MM.1S (cell line): ENCODE data around the gene EIF3F.

ENCODE experiments used
- DNase-seq: peaks from one replicate; pipeline ENCODE4 v3.0.0-alpha.2; 2015
- H2AFZ ChIP-seq: fragments of 300-600 bp; sonication (generic); 2 replicates; pipeline ENCODE4 v1.6.0; 2016; ENCODE audit warnings: antibody characterized with exemption, low read length
- H3F3A ChIP-seq: fragments of 300-600 bp; sonication (generic); 2 replicates; pipeline ENCODE4 v1.6.1; 2016; ENCODE audit warnings: mild to moderate bottlenecking, antibody characterized with exemption, low read length, moderate library complexity, mixed read lengths; ENCODE audit not compliant: insufficient read depth
- H3K27ac ChIP-seq: fragments of 300-600 bp; sonication (generic); 2 replicates; pipeline ENCODE4 v1.5.1; 2016; ENCODE audit warnings: mild to moderate bottlenecking, low read length
- H3K27me3 ChIP-seq: fragments of 300-600 bp; sonication (generic); replicated peaks from 2 replicates; pipeline ENCODE4 v1.6.0; 2016; ENCODE audit warnings: low read length; ENCODE audit not compliant: insufficient read depth
- H3K36me3 ChIP-seq: fragments of 300-600 bp; sonication (generic); replicated peaks from 2 replicates; pipeline ENCODE4 v1.6.1; 2016; ENCODE audit warnings: mild to moderate bottlenecking, low read length, mixed read lengths; ENCODE audit not compliant: insufficient read depth
- H3K4me1 ChIP-seq: fragments of 300-600 bp; sonication (generic); 2 replicates; pipeline ENCODE4 v1.6.1; 2016; ENCODE audit warnings: low read length, mixed read lengths
- H3K4me2 ChIP-seq: fragments of 300-600 bp; sonication (generic); 2 replicates; pipeline ENCODE4 v1.6.0; 2016; ENCODE audit warnings: low read depth, low read length
- H3K4me3 ChIP-seq: fragments of 300-600 bp; sonication (generic); 2 replicates; pipeline ENCODE4 v1.5.1; 2016; ENCODE audit warnings: low read length, mixed read lengths
- H3K79me2 ChIP-seq: fragments of 300-600 bp; sonication (generic); 2 replicates; pipeline ENCODE4 v1.6.1; 2016; ENCODE audit warnings: mixed run types, low read length, mixed read lengths
- H3K9ac ChIP-seq: fragments of 300-600 bp; sonication (generic); 2 replicates; pipeline ENCODE4 v1.6.1; 2016; ENCODE audit warnings: low read length, mixed read lengths
- H3K9me2 ChIP-seq: fragments of 300-600 bp; sonication (generic); replicated peaks from 2 replicates; pipeline ENCODE4 v1.6.1; 2016; ENCODE audit warnings: mild to moderate bottlenecking, low read length, mixed read lengths; ENCODE audit not compliant: insufficient read depth
- H3K9me3 ChIP-seq: fragments of 300-600 bp; sonication (generic); replicated peaks from 2 replicates; pipeline ENCODE4 v1.6.1; 2016; ENCODE audit warnings: mild to moderate bottlenecking, low read length, mixed read lengths; ENCODE audit not compliant: insufficient read depth
- H4K20me1 ChIP-seq: fragments of 300-600 bp; sonication (generic); 2 replicates; pipeline ENCODE4 v1.6.1; 2016; ENCODE audit warnings: mild to moderate bottlenecking, low read length, moderate library complexity, mixed read lengths; ENCODE audit not compliant: insufficient read depth
- EZH2 ChIP-seq: fragments of 300-600 bp; sonication (generic); optimal IDR thresholded peaks from 2 replicates; pipeline ENCODE3; 2017; ENCODE audit warnings: low read depth, mild to moderate bottlenecking, antibody characterized with exemption, low read length, mixed read lengths
- EZH2phosphoT487 ChIP-seq: fragments of 300-600 bp; sonication (generic); IDR thresholded peaks from 2 replicates; pipeline ENCODE4 v1.6.1; 2018; ENCODE audit warnings: antibody characterized with exemption, low read length
- TF ChIP-seq, protein P1 (sequence below): fragments of 300-600 bp; sonication (generic); IDR thresholded peaks from 2 replicates; pipeline ENCODE4 v1.5.1; 2016; ENCODE audit warnings: antibody characterized with exemption, low read length, mixed read lengths

EIF3F gene

DNA sequence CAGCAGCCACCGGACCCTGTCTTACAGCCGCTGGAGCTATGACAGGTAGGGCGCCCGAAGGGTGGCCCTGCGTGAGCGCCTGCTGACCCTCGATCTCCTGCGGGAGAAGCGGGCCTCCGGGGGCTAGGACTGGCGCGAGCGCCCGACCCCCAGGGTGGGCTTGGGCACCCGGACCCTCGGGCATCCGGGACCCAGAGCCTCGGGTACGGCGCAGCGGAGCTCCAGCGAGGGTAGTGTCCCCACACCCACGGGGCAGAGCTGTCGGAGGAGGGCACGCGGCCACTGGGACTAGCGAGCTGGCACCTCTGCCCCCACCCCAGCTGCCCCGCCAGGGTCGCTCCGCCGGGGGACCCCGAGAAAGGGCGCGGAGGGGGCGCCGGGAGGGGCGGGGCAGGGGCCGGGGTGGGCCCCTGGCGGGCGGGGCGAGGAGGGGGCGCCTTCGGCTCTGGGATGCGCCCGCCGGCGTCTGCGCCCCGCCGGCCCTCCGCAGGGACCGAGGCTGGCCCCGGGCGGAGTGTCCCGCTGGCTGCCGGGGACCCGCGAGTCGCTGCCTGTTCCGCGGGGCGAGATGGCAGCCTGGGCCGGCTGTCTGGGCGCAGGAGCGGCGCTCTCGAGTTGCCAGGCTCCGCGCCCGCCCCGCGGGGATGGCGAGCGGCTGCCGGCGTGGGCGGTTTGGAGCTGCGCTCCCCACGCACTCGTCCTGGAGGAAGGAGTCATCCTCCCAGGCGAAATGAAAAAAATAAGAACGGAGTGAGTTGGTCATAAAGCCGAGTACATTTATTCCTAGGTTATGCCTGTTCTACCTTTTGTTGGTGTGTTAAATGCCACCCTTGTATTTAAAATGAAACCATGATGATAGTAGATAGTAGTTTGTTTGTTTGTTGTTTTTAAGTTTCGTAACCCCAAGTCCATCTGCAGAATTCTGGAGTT is 32.4 kb downstream of the EIF3F start:
- H3K9me3 ChIP-seq = no peaks in the 10 kb centered on the region
- H3F3A ChIP-seq = no peaks in the 10 kb centered on the region
- no peak for TF ChIP-seq EZH2phosphoT487
- no peak for TF ChIP-seq EZH2
- TF ChIP-seq, protein P1, sequence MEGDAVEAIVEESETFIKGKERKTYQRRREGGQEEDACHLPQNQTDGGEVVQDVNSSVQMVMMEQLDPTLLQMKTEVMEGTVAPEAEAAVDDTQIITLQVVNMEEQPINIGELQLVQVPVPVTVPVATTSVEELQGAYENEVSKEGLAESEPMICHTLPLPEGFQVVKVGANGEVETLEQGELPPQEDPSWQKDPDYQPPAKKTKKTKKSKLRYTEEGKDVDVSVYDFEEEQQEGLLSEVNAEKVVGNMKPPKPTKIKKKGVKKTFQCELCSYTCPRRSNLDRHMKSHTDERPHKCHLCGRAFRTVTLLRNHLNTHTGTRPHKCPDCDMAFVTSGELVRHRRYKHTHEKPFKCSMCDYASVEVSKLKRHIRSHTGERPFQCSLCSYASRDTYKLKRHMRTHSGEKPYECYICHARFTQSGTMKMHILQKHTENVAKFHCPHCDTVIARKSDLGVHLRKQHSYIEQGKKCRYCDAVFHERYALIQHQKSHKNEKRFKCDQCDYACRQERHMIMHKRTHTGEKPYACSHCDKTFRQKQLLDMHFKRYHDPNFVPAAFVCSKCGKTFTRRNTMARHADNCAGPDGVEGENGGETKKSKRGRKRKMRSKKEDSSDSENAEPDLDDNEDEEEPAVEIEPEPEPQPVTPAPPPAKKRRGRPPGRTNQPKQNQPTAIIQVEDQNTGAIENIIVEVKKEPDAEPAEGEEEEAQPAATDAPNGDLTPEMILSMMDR = no peak
- H3K27ac ChIP-seq = no peak overlapping the region
- no peaks in the 10 kb centered on the region for H3K79me2 ChIP-seq
- H4K20me1 ChIP-seq = no peaks in the 10 kb centered on the region
- H3K9me2 ChIP-seq = no peaks in the 10 kb centered on the region
- peak overlapping the region; percentile 78 for H2AFZ ChIP-seq
- no peaks in the 10 kb centered on the region for H3K36me3 ChIP-seq
- peak overlapping the region; percentile 44; the same call in 1 of the 2 replicates for H3K9ac ChIP-seq
- H3K27me3 ChIP-seq = peaks cover 23% of the 10 kb centered on the region; the same call in 1 of the 2 replicates
- H3K4me3 ChIP-seq = peak overlapping the region; percentile 76
- H3K4me1 ChIP-seq = no peaks in the 10 kb centered on the region
- no peak for DNase-seq
- H3K4me2 ChIP-seq = peak overlapping the region; percentile 98

DNA sequence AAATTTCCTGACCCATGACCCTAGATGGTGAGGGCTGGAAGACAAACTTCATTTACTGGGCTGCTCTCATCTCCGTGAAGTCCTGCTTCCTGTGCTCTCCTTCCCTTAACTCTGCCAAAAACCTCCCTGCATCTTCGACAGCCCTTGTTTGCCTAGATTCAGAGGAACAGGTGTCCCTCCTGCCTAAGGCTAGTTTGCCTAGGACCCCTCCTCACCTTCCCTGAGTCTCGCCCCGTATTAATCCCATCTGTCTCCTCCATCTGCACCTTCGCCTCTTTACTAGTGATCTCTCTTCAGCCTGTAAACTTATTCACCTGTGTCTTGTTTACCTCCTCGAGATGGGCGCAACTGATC is 33.1 kb downstream of the EIF3F start:
- no peaks in the 10 kb centered on the region for H3F3A ChIP-seq
- H3K27me3 ChIP-seq = peaks cover 23% of the 10 kb centered on the region; the same call in 1 of the 2 replicates
- TF ChIP-seq, protein P1 = no peak
- TF ChIP-seq EZH2phosphoT487 (no peak), EZH2 (no peak)
- H3K9ac ChIP-seq = peak overlapping the region; percentile 44; the same call in 1 of the 2 replicates
- H3K9me2 ChIP-seq = no peaks in the 10 kb centered on the region
- no peaks in the 10 kb centered on the region for H4K20me1 ChIP-seq
- H3K27ac ChIP-seq = no peak overlapping the region
- H3K36me3 ChIP-seq = no peaks in the 10 kb centered on the region
- H3K79me2 ChIP-seq = no peaks in the 10 kb centered on the region
- peak overlapping the region; percentile 78; the same call in 1 of the 2 replicates for H2AFZ ChIP-seq
- no peak for DNase-seq
- no peaks in the 10 kb centered on the region for H3K4me1 ChIP-seq
- H3K9me3 ChIP-seq = no peaks in the 10 kb centered on the region
- peak overlapping the region; percentile 76 for H3K4me3 ChIP-seq
- peak overlapping the region; percentile 98 for H3K4me2 ChIP-seq

DNA sequence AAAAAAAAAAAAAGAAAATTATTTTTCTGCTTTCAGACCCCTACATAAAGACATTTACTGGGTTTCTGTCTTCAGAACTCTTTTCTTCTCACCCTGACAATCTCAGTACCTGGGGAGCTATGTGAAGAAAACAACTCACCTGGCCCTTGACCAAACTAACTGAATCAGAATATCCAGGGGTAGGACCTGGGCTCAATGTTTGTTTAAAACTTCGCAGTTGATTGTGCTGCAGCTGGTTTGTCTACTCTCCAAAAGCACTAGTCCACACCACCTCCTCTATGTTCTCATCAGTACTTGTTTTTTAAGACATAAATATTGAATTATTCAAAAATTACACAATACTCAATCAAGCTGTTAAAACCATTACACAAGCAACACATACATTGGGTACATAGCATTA is 34.8 kb downstream of the EIF3F start:
- Histone ChIP-seq H3K9me2 (no peaks in the 10 kb centered on the region), H3K4me2 (no peak overlapping the region), H3K36me3 (no peaks in the 10 kb centered on the region), H3K9ac (no peak overlapping the region), H3F3A (no peaks in the 10 kb centered on the region), H3K4me1 (no peaks in the 10 kb centered on the region), H3K27me3 (peaks cover 23% of the 10 kb centered on the region; the same call in 1 of the 2 replicates), H3K27ac (no peak overlapping the region), H3K79me2 (no peaks in the 10 kb centered on the region), H2AFZ (no peak overlapping the region), H3K9me3 (no peaks in the 10 kb centered on the region), H3K4me3 (no peak overlapping the region), H4K20me1 (no peaks in the 10 kb centered on the region)
- no peak for DNase-seq
- TF ChIP-seq EZH2phosphoT487 (no peak), EZH2 (no peak)
- TF ChIP-seq, protein P1 = no peak
